Activated CD4-positive, alpha-beta T cell treated with anti-CD3 and anti-CD28 coated beads, Interleukin-2, Interleukin-6, amounts not matched to agents 100 ng/mL and 50 ng/mL, durations not matched to agents 16 hours and 8 hours (primary cell): ENCODE results near the gene ARHGEF33.
"Not testable (repeated sequence)": the region's sequence is repeated elsewhere in the genome, so short reads cannot be mapped to it uniquely, and the experiment has no call there.

ENCODE experiments used
- DNase-seq: peaks from one replicate; pipeline ENCODE4 v3.0.0-alpha.2; 2020

ARHGEF33 gene

DNA sequence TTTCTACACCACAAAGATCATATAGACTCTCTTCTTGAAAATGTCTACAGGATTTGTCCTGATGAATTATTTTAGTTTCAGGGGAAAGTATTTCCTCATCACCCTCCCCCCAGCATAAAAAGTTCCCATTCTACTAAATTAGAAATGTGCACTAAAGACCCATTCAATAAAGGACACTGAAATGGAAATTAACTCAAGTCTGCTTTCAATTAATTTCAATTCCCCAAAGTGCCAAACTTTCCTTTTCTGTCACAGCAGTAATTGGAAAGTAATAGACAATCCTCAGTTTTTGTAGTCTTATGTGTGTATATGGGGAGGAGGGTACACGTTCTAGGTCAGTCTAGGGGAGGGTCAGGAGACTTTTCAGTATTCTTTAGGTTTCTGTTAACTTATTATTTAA lies 21.5 kb downstream of the ARHGEF33 start:
- DNase-seq, result no peak

DNA sequence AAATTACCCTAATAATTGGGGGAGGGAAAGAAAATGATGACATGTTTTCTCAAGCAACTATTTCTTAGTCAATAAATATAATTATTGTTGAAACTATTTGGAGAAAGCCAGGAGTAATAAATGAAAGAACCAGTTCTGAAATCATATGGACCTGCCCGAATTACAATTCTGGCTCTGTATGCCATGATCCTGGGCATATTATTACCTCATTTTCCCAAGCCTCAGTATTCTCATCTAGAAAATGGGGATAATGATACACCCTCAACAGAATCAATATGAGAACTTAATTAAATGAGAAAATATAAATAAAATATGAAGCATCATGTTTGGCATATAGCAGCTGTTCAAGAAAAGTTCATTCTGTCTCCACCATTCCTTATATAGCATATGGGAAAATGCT lies 22.9 kb downstream of the ARHGEF33 start:
- DNase-seq, result no peak

GRCh38 chr2:38922389-38922788 lies 32.7 kb downstream of the ARHGEF33 start:
- no peak for DNase-seq

GRCh38 chr2:38922902-38923301 lies 33.2 kb downstream of the ARHGEF33 start:
- DNase-seq, result no peak

DNA sequence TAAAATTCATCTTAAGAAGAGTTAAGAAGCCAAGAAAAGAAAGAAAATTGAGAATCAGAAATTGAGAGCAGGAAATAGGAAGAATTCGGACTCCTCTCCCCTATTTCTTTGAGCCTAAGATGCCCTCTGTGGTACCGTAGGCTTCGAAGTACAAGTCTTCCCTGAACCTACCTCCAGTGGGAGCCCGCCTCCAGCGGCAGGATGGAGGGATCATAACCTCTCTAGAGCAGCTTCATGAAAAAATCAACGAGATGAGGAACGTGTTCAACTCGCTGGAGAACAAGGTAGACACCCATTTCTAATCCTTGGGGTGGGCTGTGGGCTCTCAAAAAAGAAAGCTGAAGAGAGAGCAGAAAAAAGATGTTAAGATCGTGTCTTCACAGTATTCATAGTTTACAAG lies 36.3 kb downstream of the ARHGEF33 start:
- no peak for DNase-seq

DNA sequence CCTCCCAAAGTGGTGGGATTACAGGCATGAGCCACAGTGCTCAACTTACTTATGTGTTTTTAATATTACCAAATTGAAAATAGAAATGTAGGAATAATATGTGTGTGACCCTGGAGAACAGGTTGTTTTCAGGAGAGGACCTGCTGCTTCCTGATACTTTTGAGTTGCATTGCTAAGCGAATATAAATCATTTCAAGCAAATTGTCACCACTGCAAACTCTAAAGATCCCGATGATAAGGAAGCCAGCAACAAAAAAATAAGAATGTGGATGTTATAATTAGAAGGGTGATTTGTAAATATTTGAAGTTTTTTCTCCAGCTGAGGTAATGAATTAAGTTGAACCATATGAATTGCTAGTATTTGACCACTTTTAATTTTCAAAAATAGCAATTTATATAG lies 40.9 kb downstream of the ARHGEF33 start:
- DNase-seq, result no peak

GRCh38 chr2:38932586-38932985 lies 42.9 kb downstream of the ARHGEF33 start:
- no peak for DNase-seq

GRCh38 chr2:38933653-38934052 lies 44.0 kb downstream of the ARHGEF33 start:
- DNase-seq, result no peak

GRCh38 chr2:38934742-38935141 lies 45.1 kb downstream of the ARHGEF33 start:
- DNase-seq, result no peak

DNA sequence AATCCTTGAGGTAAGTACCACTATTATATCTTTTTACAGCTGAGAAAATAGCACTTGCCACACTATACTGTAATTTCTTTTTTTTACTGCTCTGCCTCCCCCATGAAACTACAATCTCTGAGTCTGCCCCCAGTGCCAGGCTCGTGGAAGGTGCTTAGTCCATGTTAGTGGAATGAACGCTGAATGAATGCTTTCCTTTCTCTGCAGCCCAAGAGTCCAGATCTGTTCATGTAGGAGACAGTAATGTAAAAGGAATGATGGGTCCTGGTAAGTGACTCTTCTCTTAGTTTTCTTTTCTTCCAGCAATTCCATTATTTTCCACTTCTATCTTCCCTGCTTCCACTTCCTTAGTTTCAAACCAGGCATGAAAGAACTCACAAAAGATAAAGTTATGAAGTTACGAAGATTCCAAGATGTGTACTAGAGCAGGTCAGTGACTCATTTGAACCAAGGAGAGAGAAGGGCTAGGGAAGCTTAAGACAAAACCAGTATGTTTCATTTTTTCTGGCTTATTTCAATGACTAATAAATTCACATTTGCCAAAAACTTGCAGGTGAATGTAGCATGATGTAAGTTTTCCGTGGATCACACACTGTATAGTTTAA lies 46.0 kb downstream of the ARHGEF33 start:
- no peak for DNase-seq

- DNase-seq, result not testable (repeated sequence)
Observed at GRCh38 chr2:38936516-38936915, 46.8 kb downstream of the ARHGEF33 start.

DNA sequence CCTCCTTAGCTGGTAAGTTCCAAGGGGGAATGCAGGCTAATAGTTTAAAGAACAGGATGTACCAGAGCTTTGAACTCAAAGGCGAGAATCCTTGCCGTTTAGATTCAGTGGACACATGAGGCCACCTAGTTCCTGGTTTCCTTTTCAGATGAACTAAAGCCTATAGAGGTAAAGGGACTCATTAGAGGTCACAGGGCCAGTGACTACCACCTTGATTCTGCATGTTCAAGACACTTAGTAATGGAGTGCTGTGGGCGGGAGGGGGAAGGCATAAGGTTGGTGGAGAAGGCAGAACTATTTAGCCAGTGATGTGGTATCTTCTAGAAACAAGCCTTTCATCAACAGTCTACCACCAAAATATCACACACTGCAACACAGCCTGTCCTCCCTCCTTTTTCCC lies 47.9 kb downstream of the ARHGEF33 start:
- DNase-seq, result no peak

- DNase-seq, result no peak
Observed at GRCh38 chr2:38940746-38941145, 51.1 kb downstream of the ARHGEF33 start.

DNA sequence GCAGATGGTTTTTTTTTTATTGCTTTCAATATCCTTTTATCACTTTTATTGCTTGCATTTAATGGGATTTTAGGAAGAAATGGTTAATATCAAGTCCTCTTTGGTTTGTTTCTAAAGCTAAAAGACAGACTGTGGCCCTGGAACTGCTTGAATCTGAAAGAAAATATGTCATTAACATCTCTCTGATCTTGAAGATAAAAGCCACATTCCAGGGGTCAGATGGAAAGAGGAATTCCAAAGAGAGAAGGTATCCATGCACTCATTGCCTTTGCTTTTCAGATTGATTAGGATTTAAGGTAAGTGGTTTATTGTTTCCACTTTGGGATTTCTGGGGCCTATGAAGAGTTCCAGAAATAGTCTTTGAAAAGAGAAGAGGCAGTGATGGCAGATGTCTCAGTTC lies 54.1 kb downstream of the ARHGEF33 start:
- DNase-seq, result no peak

GRCh38 chr2:38945372-38945771 lies 55.7 kb downstream of the ARHGEF33 start:
- no peak for DNase-seq

DNA sequence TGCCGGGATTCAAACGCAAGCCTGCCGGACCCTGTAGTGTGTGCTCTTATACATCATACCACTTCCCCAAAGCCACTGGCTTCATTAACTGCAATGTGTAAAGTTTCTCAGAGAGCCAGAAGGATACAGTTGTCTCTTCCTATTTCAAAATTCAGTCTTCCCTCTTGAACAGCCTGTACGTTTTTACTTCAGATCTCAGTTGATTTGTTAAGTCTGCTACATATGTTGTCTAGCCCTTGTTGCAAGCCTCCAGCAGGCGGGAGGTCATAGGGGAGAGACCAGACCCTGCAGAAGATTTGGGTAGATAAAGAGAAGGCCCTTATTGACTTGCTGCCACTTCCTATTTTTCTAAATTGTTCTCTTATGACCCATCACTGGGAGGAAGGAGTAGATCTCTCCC lies 56.2 kb downstream of the ARHGEF33 start:
- DNase-seq, result no peak

- peak; percentile 80 for DNase-seq
Observed at GRCh38 chr2:38947241-38948239, 57.9 kb downstream of the ARHGEF33 start.

DNA sequence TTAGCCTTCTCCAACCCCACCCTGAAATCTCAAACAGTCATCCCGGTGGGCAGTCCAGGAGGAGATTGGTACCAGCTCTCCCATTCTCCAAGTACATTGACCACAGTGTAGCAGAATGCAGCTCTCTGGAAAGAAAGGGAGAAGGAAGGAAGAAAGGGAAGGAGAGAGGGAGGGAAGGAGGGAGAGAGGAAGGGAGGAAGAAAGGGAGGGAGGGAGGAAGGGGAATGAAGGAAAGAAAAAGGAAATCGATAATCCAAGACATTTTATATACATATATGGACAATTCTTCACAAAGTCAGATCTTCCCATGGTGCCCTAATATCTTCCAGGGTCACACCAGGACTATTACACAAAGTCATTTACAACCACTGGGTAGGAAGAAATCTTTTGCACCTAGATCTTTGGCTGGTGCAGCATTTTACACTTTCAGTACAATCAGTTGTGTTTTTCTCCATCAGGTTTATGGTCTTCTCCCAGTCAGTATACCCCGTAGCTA lies 58.8 kb downstream of the ARHGEF33 start:
- DNase-seq, result no peak

GRCh38 chr2:38948995-38949394 lies 59.3 kb downstream of the ARHGEF33 start:
- no peak for DNase-seq

DNA sequence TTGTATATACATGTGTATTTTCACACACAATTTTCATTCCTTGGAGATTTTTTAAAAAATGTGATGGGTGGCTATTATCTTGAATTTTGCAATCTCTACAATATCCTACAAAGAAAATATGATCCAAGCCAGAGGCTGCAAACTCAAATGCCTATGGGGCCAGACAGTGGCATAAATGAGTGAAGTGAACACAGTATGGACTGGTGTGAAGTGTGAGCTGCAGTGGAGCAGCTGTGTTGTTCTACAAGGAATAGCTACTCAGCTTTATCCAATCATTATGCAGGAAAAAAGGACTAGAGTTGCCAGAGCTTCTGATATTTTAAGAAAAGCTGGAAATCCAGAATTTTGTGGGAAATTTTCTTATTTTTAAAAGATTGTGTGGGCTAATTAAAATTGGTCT lies 62.1 kb downstream of the ARHGEF33 start:
- no peak for DNase-seq

GRCh38 chr2:38957972-38958371 lies 68.3 kb downstream of the ARHGEF33 start:
- DNase-seq, result no peak

DNA sequence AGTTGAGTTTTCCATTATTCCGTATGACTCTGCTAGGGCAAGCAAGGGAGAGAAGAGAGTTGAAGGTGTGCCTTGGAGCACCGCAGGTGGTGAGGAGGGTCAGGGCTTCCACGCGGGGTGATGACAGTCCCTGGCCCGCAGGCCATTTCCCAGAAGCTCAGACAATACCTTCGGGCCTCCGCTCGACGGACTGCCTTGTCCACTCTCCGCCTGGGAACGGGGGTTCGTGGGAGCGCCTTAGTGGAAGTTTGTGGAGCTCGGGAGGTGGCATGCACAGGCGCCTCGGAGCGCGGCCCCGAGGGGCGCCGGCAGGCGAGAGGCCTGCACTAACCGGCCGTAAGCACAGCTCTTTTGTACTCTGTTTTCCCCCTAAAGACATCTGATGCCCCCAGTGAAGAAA lies 69.8 kb downstream of the ARHGEF33 start:
- no peak for DNase-seq

DNA sequence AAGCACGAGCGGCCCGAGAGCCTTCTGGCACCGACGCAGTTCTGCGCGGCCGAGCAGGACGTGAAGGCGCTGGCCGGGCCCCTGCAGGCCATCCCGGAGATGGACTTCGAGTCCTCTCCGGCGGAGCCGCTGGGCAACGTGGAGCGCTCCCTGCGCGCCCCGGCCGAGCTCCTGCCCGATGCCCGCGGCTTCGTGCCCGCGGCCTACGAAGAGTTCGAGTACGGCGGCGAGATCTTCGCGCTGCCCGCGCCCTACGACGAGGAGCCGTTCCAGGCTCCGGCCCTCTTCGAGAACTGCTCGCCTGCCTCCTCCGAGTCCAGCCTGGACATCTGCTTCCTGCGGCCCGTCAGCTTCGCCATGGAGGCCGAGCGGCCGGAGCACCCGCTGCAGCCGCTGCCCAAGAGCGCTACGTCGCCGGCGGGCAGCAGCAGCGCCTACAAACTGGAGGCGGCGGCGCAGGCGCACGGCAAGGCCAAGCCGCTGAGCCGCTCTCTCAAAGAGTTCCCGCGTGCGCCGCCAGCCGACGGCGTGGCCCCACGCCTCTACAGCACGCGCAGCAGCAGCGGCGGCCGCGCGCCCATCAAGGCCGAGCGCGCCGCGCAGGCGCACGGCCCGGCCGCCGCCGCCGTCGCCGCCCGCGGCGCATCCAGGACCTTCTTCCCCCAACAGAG lies 70.4 kb downstream of the ARHGEF33 start:
- peak; percentile 80 for DNase-seq
